ENCODE results near the gene AKAP13.
"Not testable (repeated sequence)": the region's sequence is repeated elsewhere in the genome, so short reads cannot be mapped to it uniquely, and the experiment has no call there.

Gene AKAP13

GRCh38 chr15:85484923-85485322 lies 104.5 kb downstream of the AKAP13 start:
- not testable (repeated sequence) for DNase-seq

- DNase-seq = peak; percentile 48 to 72
These were observed 105.7 kb downstream of the AKAP13 start for GRCh38 chr15:85485956-85486567.

GRCh38 chr15:85487796-85488195 lies 107.4 kb downstream of the AKAP13 start:
- not testable (repeated sequence) for DNase-seq

- DNase-seq = no peak
These were observed 108.6 kb downstream of the AKAP13 start for GRCh38 chr15:85488997-85489396.

GRCh38 chr15:85489773-85490493 lies 109.5 kb downstream of the AKAP13 start:
- no peak for DNase-seq

GRCh38 chr15:85490856-85491255 lies 110.5 kb downstream of the AKAP13 start:
- DNase-seq = no peak

- no peak for DNase-seq
These were observed 111.3 kb downstream of the AKAP13 start for GRCh38 chr15:85491691-85492090.

GRCh38 chr15:85492406-85492805 lies 112.0 kb downstream of the AKAP13 start:
- DNase-seq = no peak

DNA sequence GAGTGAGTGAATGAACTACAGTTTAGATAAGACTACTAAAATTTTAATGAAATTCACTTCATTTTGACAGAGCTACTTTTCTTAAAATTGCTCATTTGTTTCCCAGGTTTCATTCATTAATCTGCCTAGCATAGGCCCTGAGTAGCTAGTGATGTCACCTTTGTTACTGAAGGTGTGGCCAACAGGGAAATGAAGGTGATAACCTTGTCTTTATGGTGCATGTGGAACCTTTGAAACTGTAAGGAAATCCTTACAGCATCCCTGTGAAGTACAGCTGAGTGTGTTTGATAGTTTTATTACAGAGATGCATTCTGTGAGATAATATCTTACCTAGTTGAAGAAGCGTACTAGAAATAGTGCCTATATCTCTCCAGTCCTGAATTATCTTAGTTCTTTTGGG lies 112.9 kb downstream of the AKAP13 start:
- no peak for DNase-seq

DNA sequence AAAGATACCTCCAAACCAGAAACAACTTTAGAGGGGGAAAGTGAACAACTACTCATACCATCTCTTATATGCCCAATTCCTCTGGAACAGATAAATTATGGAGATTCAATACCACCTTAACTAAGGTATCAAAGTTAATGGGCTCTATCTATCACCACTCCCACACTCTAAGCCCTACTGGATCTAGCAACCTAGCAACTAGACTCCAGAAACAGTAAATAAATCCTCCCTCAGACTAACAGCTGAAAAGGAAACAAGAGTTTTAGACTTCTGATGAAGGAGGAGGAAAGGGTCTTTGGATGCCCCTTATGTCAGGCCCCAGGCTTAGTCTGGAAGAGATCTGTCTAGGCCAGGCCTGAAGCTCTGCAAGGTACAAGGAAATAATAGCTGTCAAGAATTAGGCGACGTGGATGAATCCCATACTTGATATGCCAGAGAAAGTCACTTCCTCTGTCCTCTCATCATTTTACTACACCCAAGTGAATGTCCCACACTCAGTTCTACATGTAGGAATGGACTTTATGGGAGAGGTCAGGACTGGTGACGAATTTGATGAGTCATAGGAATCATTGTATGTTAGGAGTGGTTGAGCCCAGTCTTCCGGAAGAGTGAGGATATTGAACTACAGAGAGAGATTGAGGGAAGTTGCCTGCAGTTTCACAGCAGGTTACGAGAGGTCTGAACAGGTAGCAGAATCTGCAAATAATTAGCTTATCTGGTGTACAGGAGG lies 113.8 kb downstream of the AKAP13 start:
- DNase-seq = no peak

GRCh38 chr15:85495096-85495495 lies 114.7 kb downstream of the AKAP13 start:
- DNase-seq = no peak

DNA sequence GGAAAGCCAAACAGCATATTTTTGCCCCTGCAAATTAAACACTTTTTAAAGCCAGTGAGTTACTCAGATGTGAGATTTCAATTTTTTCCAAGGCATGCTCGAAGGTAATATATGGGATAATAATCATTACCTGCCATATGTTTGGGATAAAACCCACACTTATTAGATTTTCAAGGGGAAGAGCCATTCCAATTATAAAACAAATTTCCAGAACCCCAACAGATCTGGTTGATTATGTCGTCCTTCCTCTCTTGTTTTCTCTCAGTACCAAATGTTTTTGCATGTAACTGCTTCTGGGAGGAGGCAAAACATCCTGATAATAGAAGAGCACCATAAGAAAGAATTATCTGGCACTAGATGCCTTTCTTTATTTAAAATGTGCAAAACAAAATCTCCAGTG lies 115.1 kb downstream of the AKAP13 start:
- DNase-seq = no peak

GRCh38 chr15:85496151-85496550 lies 115.7 kb downstream of the AKAP13 start:
- DNase-seq = no peak

- no peak for DNase-seq
These were observed 116.3 kb downstream of the AKAP13 start for GRCh38 chr15:85496551-85497171.

- no peak for DNase-seq
These were observed 116.8 kb downstream of the AKAP13 start for GRCh38 chr15:85497172-85497569.

GRCh38 chr15:85498471-85498870 lies 118.1 kb downstream of the AKAP13 start:
- DNase-seq = no peak

- DNase-seq = no peak
These were observed 119.0 kb downstream of the AKAP13 start for GRCh38 chr15:85499371-85499887.

DNA sequence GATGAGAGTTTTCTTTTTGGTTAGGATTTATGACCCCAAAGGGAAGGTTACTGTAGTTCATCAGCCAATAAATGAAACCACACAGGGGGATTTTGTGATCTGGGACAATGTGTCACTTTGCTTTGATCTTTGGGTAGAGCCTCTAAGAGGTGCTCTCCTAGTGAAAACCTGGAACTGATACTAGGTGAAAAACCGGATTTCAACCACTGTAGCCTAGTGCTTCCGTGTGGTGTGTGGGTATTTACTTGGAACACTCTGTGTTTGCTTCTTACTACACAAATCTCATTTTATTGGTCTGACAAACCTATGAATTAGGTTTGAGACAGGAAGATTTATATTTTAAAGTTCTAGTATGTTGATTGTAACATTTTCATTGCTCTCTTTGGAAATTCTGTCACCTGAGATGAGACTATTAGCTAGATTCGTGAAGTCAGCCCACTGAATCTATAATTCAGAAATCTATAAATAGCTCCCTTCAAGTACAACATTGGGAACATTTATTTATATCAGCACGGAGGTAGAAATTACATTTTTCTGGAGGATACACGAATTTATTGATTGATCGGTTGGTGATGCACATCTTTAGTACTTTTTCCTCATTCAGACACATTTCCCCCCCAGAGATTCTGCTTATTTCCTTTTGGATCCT lies 119.8 kb downstream of the AKAP13 start:
- no peak for DNase-seq

DNA sequence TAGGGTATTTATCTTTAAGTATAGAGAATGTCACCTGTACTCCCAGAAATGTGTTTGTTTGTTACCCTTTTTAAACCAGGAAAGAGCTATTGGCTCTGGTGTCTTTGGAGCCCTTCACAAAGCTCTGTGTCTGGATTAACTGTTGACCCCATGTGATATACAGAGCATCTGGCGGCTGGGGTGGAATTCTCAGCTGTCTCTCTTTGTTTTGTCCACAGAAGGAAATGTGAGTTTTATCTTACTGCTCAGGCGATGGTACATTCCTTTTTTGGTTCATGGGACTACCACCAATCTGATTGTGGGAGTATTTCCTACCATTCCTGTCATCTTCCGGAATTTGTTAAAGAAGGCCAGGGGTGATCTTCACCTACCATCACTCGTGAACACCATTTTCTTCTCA lies 120.3 kb downstream of the AKAP13 start:
- no peak for DNase-seq

- no peak for DNase-seq
These were observed 121.2 kb downstream of the AKAP13 start for GRCh38 chr15:85501574-85501973.

DNA sequence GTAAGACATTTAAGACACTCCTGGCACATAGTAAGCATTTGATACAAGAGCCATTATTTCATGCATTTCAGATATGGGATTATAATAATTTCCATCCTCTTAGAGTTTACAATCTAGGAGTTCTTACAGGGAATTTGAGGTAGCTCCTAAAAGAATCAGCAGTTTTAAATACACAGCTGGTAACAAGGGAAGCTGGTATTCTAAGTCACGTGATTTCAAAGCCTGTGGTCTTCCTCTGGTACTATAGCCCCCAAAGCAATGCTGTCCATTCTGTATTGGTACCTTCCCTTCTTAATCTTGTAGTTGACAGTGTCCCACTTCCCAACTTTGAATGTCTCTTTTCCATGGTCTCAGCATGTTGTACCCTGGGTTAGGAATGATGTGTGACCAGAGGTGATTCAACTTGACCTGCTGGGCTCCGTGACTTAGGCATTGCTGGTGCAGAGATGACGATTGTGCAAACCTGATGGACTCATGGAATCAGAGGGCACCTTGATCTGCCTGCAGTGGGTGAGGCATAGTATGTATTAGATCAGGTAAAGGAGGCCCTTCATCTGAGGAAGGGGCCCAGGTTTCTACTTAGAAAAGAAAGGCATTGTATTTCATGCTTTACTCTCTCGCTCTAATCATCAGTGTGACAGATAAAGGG lies 122.9 kb downstream of the AKAP13 start:
- no peak for DNase-seq

All from activated CD4-positive, alpha-beta T cell treated with anti-CD3 and anti-CD28 coated beads for 4 hours (primary cell).